HG02943 (cell line): Measurements from ENCODE around the gene PMEPA1.

Experiments used
- ATAC-seq: cut with Tn5 transposase; IDR thresholded peaks from one replicate; pipeline ENCODE4 v1.9.1; 2021; ENCODE audit warnings: mild to moderate bottlenecking, low read depth, moderate library complexity; ENCODE audit not compliant: unreplicated experiment

PMEPA1 gene

DNA sequence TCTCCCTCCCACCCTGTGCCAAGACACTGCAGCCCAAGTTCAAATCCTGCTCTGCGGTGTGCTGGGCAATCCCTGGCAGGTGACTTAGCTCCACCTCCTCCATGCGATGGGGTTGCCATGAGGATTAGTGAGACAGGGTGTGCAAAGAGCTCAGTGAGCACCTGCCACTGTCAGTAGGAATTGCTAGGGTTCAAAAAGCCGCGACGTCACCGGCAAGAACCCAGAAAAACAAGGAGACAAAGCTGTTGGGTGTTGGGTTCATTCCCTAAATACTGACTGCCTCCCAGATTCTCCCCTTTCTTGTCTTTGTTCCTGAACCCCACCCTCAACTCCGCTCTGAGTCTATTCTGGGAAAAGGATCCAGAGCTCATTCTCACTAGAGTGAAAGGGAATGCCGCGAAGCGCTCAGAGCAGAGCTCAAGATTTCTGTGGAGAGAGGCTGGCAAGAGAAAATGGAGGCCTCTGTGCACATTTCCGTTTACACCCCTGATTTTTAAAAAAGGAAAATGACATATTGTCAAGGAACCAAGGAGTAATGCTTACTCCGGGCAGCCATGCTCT lies 13.3 kb downstream of the PMEPA1 start:
- ATAC-seq = no peak

DNA sequence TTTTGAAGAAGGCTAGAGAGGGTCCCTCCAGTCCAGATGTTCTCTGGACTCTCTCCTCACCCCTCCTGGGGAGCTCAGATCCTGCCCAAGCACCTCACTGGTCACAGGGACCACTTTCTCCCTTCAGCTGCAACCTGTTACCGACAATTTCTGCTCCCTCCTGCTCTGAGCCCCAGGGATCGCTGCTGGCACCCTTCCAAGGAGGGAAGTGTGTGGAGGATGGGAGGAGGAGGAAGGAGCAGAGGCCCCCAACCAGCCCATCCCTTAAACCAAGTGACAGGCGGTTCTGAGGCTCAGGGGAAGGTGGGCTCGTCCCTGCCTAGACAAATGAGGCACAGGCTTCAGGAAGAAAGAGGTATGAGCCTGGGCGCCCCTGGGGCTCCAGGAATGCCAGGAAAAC lies 13.9 kb downstream of the PMEPA1 start:
- ATAC-seq = no peak

- ATAC-seq = no peak
Measured at GRCh38 chr20:57695012-57695411, 14.8 kb downstream of the PMEPA1 start.

GRCh38 chr20:57694481-57694880 lies 15.3 kb downstream of the PMEPA1 start:
- ATAC-seq = no peak

DNA sequence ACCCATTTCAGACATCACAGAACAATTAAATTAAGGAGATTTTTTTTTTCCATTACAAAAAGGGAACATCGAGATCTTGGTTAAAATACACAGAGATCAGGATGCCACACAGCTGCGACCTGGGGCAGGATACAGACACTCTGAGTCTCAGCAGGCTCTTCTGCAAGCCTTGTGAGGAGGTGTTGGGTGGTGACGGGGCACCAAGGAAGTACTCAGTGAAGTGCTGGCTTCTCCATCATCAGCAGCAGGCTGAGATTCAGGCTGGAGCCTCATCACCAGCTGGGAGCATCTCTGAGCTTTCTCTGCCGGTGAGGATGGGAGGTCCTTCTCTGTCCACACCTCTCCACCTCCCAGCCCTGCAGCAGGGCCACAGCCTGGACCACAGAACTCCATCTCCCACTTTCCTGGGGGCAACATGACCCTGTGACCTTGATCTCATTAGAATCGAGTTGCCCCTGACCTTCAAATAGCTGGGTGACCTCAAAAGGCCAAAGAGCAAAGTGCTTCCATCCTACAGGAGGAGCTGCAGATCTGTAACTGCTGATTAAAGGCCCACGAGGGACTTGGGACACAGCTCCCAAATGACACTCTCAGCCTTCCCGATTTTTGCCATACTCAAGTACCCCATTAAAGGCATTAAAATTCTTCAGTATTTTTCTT lies 16.0 kb downstream of the PMEPA1 start:
- ATAC-seq = no peak

- ATAC-seq = no peak
Measured at GRCh38 chr20:57693002-57693582, 16.7 kb downstream of the PMEPA1 start.

GRCh38 chr20:57692393-57692792 lies 17.4 kb downstream of the PMEPA1 start:
- ATAC-seq = no peak

DNA sequence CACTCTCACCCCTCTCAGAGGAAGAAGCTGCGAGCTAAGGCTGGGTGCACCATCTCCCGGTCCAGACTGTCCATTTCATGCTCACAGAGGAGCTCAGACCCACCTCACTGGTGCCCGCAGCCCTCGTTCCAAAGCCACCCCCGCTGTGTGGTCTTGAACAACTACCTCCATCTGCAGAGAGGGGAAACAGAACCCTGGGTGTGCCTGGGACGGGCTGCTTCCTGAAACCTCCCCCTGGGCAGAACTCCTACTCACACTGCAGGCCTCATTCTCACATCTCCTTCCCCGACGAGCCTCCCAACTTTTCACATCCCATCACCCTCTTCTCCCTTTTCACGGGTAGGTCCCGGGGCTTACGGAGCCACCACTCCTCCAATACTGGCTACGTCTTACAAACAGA lies 18.1 kb downstream of the PMEPA1 start:
- ATAC-seq = no peak

GRCh38 chr20:57690525-57690924 lies 19.3 kb downstream of the PMEPA1 start:
- no peak for ATAC-seq

DNA sequence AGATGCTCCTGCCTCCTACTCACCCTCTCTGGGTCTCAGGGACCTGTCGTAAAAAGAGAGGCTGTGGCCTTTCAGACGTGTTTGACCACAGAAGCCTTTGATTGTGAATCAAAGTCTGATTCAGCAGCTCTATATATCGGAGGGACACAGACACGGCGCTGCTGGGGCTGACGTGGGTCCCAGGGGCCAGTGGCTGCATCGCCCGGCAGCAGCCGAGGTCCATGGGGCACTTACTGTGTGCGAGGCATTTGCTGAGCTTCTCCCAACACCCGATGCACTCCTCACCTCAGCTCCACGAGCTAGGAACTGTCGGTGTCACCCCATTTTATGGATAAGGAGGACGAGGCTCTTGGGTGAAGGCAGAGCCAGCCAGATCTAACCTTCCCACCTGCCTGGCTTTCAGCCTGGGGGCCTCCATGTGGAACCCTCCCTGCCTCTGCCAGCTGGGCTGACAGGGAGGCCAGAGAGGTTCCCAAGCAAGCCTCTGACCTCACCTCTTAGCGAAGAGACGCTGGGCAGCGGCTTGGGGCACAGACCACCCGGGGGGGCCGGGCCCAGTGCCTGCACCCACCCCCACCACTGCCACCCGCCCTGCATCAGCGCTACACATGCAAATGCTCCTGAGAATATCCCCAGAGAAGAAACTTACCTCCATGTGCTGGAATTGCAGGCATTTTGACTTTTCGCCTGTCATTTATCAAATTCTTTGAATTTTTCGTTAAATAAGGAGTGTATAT lies 19.9 kb downstream of the PMEPA1 start:
- no peak for ATAC-seq

DNA sequence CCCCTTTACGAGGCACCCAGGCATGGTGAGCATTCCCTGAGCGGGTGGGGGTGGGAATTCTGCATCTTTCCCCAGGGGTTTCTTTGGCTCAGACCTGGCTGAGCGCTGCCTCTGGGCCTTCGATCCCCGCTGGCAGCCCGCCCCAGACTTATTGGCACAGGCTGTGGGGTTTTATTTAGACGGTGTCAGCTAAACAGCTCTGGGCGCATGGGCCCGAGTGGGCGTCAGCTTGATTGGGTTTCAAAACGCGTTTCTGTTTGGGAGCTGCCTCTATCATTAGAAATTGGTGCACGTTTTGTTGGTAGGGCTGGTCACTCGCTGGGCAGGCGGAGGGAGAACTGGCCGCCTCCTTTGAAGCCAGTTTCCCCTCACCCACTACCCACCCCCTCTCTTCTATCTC lies 21.0 kb downstream of the PMEPA1 start:
- no peak for ATAC-seq

DNA sequence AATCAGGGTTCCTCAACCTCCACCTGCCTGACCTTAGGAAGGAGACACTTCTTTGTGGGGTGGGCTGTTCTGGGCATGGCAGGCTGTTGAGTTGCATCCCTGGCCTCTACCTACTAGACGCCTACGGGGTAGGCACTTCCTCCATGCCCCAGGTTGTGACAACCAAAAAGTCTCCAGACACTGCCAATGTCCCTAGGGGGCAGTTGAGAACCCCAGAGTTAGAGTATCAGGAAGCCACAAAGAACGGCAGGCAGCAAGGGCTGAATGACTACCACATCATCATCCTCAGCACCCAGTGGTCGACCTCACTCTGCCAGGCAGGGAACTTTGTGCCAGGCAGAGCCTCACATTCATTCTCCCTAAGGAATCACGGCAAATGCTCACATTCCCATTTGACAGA lies 21.5 kb downstream of the PMEPA1 start:
- no peak for ATAC-seq

- no peak for ATAC-seq
Measured at GRCh38 chr20:57686931-57687652, 22.7 kb downstream of the PMEPA1 start.

DNA sequence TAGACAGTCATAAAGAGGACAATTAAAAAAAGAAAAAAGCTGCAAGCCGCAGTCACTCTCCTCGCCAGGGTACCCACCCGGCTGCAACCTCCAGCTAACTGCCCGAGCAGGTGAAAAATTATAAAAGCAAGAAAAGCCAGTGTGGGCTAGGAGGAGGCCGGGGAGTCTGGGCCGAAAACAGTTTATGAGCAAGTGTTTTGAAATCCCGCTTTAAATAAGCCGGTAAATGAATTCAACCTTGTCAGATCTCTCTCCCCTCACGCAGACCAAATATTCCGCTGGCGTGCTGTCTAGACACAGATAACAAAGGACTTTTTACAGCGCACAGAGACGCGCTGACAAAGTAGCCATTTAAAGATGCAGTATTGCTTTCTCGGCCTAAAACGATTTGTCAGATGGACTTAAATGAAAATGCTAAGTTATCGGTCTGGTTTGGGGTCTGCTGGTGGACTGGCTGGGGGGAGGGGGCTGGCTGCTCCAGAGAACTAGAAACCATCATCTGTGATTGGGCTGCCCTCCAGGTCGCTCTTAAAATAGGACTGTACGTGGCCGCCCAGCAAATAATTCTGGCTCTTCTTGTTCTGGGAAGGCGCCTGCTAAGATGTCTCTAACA lies 24.6 kb downstream of the PMEPA1 start:
- ATAC-seq = no peak

DNA sequence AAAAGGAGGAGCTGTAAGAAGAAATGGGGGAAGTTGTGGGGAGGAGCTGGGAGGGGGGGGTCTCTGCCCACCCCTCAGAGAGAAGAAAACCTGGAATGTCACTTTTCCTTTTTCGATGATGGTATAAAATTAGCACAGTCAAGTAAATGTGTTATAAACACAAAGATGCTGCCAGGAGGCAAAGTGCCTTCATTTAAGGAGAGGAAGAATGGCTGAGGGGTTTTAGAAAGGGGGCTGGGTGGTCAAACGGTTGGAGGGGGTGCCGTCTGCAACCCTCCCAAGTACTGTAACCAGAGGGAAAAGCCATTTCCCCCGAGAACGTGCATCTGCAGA lies 25.0 kb downstream of the PMEPA1 start:
- ATAC-seq = no peak

- no peak for ATAC-seq
Measured at GRCh38 chr20:57683881-57684807, 25.7 kb downstream of the PMEPA1 start.

- no peak for ATAC-seq
Measured at GRCh38 chr20:57683287-57683686, 26.5 kb downstream of the PMEPA1 start.

GRCh38 chr20:57682184-57683101 lies 27.4 kb downstream of the PMEPA1 start:
- no peak for ATAC-seq
